Stimulated activated CD8-positive, alpha-beta memory T cell treated with anti-CD3 and anti-CD28 coated beads, Interleukin-4, amount 100 ng/mL, for 4 hours (primary cell): Measurements from ENCODE around the gene MTURN.

Experiments
- DNase-seq, 2 donors: peaks; one replicate each; pipeline ENCODE4 v3.0.0-alpha.2; 2020; ENCODE audit warnings: low read depth in 2 of 2, low spot score in 1 of 2

Gene MTURN

GRCh38 chr7:30201921-30202320 is 67.1 kb downstream of the MTURN start:
- DNase-seq = no peak

GRCh38 chr7:30202671-30203070 is 67.9 kb downstream of the MTURN start:
- no peak for DNase-seq

GRCh38 chr7:30206491-30206890 is 71.7 kb downstream of the MTURN start:
- no peak for DNase-seq

GRCh38 chr7:30206942-30207341 is 72.2 kb downstream of the MTURN start:
- DNase-seq = no peak

GRCh38 chr7:30207376-30207775 is 72.6 kb downstream of the MTURN start:
- no peak for DNase-seq

GRCh38 chr7:30209951-30210350 is 75.2 kb downstream of the MTURN start:
- DNase-seq = no peak
